Activated CD4-positive, alpha-beta T cell treated with anti-CD3 and anti-CD28 coated beads, Interleukin-2, amount 50 U/mL, for 48 hours (primary cell): Measurements from ENCODE around the gene FAM111A.
"Not testable (repeated sequence)": the region's sequence is repeated elsewhere in the genome, so short reads cannot be mapped to it uniquely, and the experiment has no call there.

Source experiments
- DNase-seq, 2 experiments: peaks; one replicate each; pipeline ENCODE4 v3.0.0-alpha.2; 2020

Gene FAM111A

DNA sequence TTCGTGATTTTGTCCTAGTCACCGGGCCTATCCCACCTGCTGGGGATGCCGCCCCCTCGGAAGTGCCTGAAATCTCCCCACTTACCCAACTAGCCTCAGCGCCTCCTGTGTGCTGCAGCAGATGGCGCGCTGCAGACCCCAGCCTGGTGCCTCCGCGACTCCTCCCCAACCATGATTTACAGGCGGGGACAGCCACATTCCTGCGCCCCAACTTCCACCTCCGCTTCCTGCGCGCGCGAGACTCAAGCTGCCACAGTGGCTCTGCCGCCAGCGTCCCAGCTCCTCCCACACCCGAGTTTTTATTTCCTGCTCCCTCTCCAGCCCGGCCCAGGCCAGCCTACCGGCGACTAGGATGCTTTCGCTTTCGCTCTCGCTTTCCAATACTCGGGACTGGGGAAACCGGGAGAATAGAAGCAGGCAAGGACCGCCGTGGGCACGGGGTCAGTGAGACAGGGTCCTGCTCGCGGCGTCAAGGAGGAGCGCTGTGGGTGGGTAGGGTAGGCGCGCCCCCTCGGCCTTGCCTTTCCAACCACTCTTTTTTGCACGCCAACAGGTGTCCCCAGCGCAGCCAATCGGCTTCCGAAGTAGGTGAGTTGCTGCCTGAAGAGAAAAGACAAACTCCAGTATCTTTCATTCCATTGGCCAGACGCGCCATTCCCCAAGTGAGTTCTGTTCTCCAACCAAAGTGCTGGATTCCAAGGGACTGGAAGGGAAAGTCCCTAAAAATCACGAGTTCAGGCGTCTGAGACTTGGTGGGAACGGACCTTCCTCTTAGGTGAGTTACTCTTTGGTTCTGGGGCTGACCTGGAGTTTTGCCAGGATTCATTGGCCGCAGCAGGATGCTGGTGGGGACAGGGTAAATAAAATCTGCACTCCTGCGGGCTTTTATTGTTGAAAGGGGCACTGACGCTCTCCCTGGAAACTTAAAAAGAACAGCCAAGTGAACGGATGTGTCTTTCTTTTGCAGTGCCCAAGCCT is at the start of gene FAM111A:
Gene FAM111A, plus strand, starts transcription at position 327 of the 978 bp plus-strand sequence. CDS start 6,017 bp downstream, outside the sequence.
- peak; percentile 82 to 89 for DNase-seq

DNA sequence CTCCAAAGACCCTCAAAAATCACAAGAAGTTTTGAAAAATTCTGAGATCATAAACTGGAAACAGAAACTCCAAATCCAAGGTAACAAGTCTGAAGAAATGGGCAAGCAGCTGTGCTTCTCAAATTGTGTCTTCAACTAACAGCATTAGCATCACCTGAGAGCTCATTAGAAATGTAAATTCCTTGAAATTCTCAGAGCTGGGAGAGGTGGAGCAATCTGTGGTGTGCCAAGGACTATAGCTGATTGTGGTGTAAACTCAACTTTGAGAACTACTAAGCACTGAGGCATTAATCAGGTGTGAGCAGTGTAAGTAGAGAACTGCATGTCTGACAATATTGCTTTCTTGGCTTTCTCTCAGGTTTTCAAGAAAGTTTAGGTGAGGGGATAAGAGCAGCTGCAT is 49.1 kb upstream of the FAM111A start:
- not testable (repeated sequence) for DNase-seq

GRCh38 chr11:59095225-59095624 is 47.4 kb upstream of the FAM111A start:
- DNase-seq: not testable (repeated sequence)

DNA sequence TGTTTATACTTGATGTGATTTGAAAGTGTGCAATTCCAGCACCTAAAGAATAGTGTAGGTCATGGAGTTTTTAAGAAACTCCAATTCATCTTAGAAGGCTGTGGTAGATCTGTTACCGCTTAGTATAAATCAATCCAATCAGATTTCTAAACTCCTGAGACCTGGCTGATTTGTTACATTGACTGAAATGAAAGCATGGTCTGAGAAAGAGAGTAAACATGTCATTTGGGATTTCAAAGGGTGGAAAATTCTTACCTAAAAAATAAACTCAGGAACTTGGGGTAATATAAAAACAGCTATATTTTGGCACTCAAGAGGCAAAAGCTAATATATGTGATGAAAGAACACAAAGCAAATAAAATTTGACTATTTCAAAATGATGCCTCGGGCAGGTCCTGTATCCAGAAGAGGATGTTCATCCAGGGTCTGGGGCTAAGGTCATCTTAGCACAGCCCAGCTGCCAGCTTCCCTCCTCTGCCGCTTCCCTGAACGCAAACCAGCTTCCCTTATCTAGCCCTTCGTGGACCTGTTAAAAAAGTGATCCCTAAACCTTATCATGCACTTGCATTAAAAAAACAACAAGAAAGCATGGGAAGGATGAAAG is 46.6 kb upstream of the FAM111A start:
- DNase-seq: not testable (repeated sequence)

DNA sequence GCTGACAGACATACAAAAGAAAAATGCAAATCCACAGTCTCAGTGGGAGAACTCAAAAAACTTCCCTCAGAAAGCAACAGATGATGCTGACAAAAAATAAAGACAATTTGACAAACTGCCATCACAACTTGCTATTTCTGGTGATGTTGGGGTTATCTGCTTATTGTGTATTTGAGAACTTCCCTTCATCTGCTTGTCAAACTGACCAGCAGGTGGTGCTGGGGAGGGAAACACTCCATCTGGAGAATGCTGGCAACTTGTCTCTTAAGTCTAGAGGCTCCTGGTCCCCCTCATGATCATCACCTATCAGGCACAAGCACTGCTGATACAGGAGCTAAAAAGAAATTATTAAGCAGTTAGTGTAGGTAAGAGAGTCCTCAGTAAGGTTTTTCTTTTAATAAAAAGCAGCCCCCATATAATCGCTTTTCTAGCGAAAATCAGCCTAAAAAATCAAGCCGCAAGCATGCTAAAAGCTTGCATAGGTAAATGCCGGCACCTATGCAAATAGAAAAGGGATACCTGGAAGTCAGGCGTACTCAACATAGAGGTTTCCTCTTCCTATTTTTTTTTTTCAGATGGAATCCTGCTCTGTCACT is 45.4 kb upstream of the FAM111A start:
- peak; percentile 67 to 79 for DNase-seq

- DNase-seq: not testable (repeated sequence)
These were observed 44.7 kb upstream of the FAM111A start for GRCh38 chr11:59097938-59098337.

- DNase-seq: peak; percentile 77 to 80
These were observed 40.3 kb upstream of the FAM111A start for GRCh38 chr11:59102259-59102765.

- peak; percentile 76 to 82 for DNase-seq
These were observed 36.0 kb upstream of the FAM111A start, which contains the start of gene FAM111B for GRCh38 chr11:59106363-59107336. FAM111B (plus strand) TSS chr11:59107237; CDS start chr11:59109626, 2,389 bp downstream.

- peak; percentile 7 to 32 for DNase-seq
These were observed 34.9 kb upstream of the FAM111A start for GRCh38 chr11:59107721-59108120.

GRCh38 chr11:59112494-59112893 is 30.2 kb upstream of the FAM111A start:
- no peak for DNase-seq

GRCh38 chr11:59114344-59114743 is 28.3 kb upstream of the FAM111A start:
- no peak for DNase-seq

GRCh38 chr11:59115553-59115952 is 27.1 kb upstream of the FAM111A start:
- no peak for DNase-seq

- no peak for DNase-seq
These were observed 24.9 kb upstream of the FAM111A start for GRCh38 chr11:59117774-59118173.

GRCh38 chr11:59119826-59120225 is 22.8 kb upstream of the FAM111A start:
- no peak for DNase-seq

DNA sequence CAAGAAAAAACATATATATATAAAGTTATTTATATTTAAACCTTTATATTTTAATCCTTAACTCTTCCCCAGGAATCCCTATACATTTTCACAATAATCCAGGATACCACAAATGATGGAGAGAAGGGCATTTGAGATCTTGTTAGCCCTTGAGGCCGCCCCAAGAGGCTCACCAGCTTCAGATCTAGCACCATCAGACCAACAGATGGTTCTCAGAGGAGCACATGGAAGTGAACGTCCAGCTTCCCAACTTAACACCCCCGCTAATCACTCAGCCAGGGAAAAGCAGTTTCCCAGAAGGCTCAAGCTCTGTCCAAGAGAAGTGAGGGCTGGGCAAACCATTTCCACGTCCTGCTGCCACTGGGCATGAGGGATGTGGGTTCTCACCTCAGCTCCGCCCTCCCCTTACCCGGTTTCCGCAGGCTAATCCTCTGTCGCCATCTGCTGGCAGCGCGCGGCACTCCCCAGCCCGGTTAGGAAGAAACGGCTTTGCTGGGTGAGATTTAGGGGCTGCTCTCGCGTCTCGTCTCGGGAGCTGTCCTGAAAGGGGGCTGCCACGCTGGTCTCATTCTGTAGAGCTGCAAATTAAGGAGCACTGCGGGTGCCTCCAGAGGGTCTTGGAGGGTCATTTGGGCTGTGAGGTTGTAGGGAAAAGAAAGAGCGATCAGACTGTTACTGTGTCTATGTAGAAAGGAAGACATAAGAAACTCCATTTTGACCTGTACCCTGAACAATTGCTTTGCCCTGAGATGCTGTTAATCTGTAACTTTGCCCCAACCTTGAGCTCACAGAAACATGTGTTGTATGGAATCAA is 6.8 kb upstream of the FAM111A start:
- DNase-seq: peak; percentile 93

GRCh38 chr11:59136551-59136950 is 6.1 kb upstream of the FAM111A start:
- DNase-seq: not testable (repeated sequence)

- no peak for DNase-seq
These were observed 5.5 kb upstream of the FAM111A start for GRCh38 chr11:59137190-59137589.

DNA sequence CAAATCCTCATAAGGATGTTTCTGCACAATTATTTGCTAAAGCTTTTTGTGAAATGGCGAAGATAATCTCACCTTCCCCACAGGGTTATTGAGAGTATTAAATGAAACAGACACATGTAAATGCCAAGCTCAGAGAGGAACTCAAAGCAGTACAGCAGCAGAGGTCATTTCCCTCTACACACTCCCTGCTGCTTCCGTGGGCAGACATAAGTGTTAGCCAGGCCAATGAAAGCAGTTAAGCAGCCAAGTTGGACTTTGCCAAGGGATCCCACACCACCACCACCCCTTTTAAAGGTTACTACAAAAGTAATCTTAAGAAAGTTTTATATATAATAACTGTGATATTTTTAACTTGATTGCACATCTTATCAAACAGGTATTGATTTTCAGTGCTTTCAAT is 4.0 kb upstream of the FAM111A start:
- no peak for DNase-seq

- DNase-seq: no peak
These were observed 1.5 kb upstream of the FAM111A start for GRCh38 chr11:59141191-59141590.

DNA sequence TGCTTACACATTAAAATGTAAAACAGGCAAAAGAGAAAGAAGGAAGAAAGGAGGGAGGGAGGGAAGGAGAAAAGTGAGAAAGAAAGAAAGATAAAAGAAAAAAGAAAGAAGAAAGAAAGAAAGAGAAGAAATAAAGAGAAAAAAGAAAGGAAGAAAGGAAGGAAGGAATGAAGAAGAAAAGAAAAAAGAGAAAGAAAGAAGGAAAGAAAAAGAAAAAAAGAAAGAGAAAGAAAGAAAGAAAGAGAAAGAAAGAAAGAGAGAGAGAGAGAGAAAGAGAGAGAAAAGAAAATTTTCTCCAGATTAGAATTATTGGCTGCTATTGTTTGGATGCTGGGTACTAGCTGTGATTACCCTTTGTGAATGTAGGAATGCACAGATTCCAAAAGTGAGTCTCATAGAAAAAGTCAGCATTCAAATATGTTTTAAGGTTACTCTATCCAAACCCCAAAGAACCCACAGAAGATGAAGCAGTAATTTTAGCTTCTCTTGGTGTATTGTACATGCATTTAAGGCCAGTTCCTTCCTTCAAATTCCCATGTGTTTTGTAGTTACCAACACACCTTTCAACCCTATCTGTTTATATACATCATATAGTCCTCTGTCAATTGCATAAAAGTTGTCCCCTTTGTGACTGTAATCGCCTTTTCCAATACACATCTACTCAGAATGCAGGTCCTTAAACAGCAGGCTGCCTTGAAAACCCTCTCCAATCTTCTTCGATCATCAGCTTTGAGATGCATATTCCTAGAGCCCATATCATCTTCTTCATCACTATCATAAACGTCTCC is 789 bp upstream of the FAM111A start:
- DNase-seq: no peak
